Uterus (tissue), 4 donors: ENCODE results near the gene ARL5A. TPM values are rescaled to one million over a fixed set of nuclear protein-coding genes. Genes with fewer than 3 reads are reported as not detected.

Source experiments
- DNase-seq, 2 donors: peaks; one replicate each; pipeline ENCODE4 v3.0.0-alpha.2; 2019 to 2020
- H3K27ac ChIP-seq, 2 donors: fragments of 200-600 bp; sonication (generic); 1 replicate in 1 of 2; 2 replicates in 1 of 2; pipeline ENCODE4 v1.5.1; 2016 to 2018
- H3K27me3 ChIP-seq, 2 donors: fragments of 200-600 bp; sonication (generic); one replicate each; pipeline ENCODE4 v1.5.1; 2018 to 2019; ENCODE audit warnings: control low read depth in 1 of 2
- H3K36me3 ChIP-seq, 2 donors: fragments of 200-600 bp; sonication (generic); one replicate each; pipeline ENCODE4 v1.5.1; 2019; ENCODE audit warnings: control low read depth in 1 of 2
- H3K4me1 ChIP-seq, 2 donors: fragments of 200-600 bp; sonication (generic); one replicate each; pipeline ENCODE4 v1.5.1; 2018 to 2019; ENCODE audit warnings: control low read depth in 1 of 2
- H3K4me3 ChIP-seq, 2 donors: fragments of 200-600 bp; sonication (generic); 1 replicate in 1 of 2; 2 replicates in 1 of 2; pipeline ENCODE4 v1.5.1; 2018 to 2019; ENCODE audit warnings: mild to moderate bottlenecking in 1 of 2
- H3K9me3 ChIP-seq, 2 donors: fragments of 200-600 bp; sonication (generic); one replicate each; pipeline ENCODE4 v1.5.1; 2019; ENCODE audit warnings: control low read depth in 1 of 2
- POLR2A ChIP-seq, 2 donors: fragments of 450-650 bp; IDR thresholded peaks; one replicate each; pipeline ENCODE4 v1.6.1; 2016; ENCODE audit warnings: antibody characterized with exemption in 2 of 2, mild to moderate bottlenecking in 1 of 2, moderate library complexity in 1 of 2
- intact Hi-C: fragments of 100-400 bp; cut with DNase I; formaldehyde crosslinking; loops from one replicate; pipeline ENCODE4 v1.15.1; 2023; ENCODE audit warnings: low total_unique reads
- total RNA-seq, 4 donors: library from RNA; depleted of rRNA in 3 of 4; stranded (reverse); fragments of >200 nt in 3 of 4; gene quantifications; one replicate each; pipeline versions ENCODE4 v1.1.0 to v1.2.4, GENCODE V29; 2014 to 2023
- TF ChIP-seq, protein P1 (sequence below), 4 experiments: fragments of 200-600 bp in 2 of 4; fragments of 450-650 bp in 2 of 4; sonication (generic) in 2 of 4; IDR thresholded peaks; one replicate each; pipeline ENCODE4 v1.5.1; 2016 to 2019; ENCODE audit warnings: antibody characterized with exemption in 4 of 4, mild to moderate bottlenecking in 2 of 4, moderate library complexity in 1 of 4
- donor health status: DM: yes; HTN: yes; CAD: no.

ARL5A gene
- total RNA-seq, 4 donors from 2014 or later: 21.2 to 101 (median 40.7) TPM

DNA sequence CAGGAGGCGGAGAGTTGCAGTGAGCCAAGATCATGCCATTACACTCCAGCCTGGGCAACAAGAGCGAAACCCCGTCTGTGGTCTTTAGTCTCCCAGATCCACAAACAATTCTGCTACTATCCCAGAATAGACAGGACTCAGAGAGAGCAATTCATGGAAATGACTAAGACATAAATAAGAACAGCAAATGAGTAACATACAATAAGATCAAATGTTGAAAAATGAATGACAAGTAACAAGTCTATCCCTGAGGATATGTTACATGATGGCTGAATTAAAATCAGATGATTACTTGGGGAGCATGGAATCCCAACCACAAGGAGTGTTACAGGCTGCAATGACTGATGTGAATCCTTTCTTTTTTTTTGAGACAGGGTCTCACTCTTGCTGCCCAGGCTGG lies 10.3 kb downstream of the ARL5A start:
- no peak for TF ChIP-seq POLR2A (IDR thresholded peaks at IDR 0.05)
- TF ChIP-seq, protein P1, sequence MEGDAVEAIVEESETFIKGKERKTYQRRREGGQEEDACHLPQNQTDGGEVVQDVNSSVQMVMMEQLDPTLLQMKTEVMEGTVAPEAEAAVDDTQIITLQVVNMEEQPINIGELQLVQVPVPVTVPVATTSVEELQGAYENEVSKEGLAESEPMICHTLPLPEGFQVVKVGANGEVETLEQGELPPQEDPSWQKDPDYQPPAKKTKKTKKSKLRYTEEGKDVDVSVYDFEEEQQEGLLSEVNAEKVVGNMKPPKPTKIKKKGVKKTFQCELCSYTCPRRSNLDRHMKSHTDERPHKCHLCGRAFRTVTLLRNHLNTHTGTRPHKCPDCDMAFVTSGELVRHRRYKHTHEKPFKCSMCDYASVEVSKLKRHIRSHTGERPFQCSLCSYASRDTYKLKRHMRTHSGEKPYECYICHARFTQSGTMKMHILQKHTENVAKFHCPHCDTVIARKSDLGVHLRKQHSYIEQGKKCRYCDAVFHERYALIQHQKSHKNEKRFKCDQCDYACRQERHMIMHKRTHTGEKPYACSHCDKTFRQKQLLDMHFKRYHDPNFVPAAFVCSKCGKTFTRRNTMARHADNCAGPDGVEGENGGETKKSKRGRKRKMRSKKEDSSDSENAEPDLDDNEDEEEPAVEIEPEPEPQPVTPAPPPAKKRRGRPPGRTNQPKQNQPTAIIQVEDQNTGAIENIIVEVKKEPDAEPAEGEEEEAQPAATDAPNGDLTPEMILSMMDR (IDR thresholded peaks at IDR 0.05): no peak
- intact Hi-C loops: no loop called here
- Histone ChIP-seq H3K4me3 (no peak overlapping the region), H3K4me1 (no peaks in the 10 kb centered on the region), H3K27ac (no peak overlapping the region), H3K36me3 (no peaks in the 10 kb centered on the region), H3K27me3 (no peaks in the 10 kb centered on the region), H3K9me3 (no peaks in the 10 kb centered on the region)
- DNase-seq: no peak

DNA sequence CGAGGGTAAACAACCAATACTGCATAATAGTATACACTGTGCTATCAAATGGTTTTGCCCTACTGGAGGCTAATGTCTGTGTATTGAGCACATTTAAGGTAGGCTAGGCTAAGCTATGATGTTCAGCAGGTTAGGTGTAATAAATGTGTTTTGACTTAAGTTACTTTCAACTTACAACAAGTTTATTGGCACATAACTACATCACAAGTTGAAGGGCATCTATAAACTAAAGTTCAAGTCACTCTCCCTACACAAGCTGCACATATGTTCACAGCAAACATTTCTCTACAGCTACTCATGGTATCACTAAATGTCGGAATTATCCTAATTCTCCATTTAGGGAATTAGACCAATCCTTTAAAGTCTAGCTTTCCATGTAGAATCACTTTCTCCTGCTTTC lies 11.4 kb downstream of the ARL5A start:
- no peaks in the 10 kb centered on the region for H3K27me3 ChIP-seq
- H3K36me3 ChIP-seq: no peaks in the 10 kb centered on the region
- no peak overlapping the region for H3K27ac ChIP-seq
- H3K4me1 ChIP-seq: no peaks in the 10 kb centered on the region
- H3K4me3 ChIP-seq: no peak overlapping the region
- TF ChIP-seq, protein P1 (IDR thresholded peaks at IDR 0.05): no peak
- TF ChIP-seq POLR2A (IDR thresholded peaks at IDR 0.05): no peak
- intact Hi-C loops: no loop called here
- DNase-seq: no peak
- peaks cover 0 to 3% of the 10 kb centered on the region in 2 donors for H3K9me3 ChIP-seq

DNA sequence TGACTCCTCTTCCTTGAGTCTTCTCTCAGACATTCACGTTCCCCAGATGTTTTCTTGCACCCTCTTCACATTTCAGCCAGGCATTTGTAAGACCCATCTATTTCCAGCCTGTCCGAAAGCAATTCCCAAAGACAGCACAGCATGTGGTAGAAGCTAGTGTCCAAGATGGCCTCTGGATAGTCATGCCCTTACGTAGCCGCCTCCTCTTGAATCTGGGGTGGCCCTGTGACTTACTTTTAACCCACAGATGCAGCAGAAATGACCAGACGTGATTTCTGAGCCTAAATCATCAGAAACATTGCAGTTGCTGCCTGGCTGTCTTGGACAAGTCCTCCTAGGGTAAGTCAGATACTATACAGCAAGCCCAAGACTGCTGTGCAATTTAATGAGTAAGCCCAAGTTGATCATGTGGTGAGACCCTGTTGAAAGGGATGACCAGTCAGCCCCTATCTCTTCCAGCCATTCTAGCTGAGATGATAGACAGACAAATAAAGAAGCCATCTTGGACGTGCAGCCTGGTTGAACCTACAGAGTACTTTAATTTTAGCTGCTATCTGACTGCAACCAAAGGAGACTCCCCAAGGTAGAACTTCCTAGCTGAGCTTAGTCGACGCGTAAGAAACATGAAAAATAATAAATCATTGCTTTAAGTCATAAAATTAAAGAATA lies 12.3 kb downstream of the ARL5A start:
- intact Hi-C loops: no loop called here
- H3K36me3 ChIP-seq: no peaks in the 10 kb centered on the region
- no peak for TF ChIP-seq POLR2A (IDR thresholded peaks at IDR 0.05)
- TF ChIP-seq, protein P1 (IDR thresholded peaks at IDR 0.05): no peak
- H3K27me3 ChIP-seq: no peaks in the 10 kb centered on the region
- no peaks in the 10 kb centered on the region for H3K4me1 ChIP-seq
- peaks cover 0 to 7% of the 10 kb centered on the region in 2 donors for H3K9me3 ChIP-seq
- no peak overlapping the region for H3K4me3 ChIP-seq
- DNase-seq: no peak
- no peak overlapping the region for H3K27ac ChIP-seq

DNA sequence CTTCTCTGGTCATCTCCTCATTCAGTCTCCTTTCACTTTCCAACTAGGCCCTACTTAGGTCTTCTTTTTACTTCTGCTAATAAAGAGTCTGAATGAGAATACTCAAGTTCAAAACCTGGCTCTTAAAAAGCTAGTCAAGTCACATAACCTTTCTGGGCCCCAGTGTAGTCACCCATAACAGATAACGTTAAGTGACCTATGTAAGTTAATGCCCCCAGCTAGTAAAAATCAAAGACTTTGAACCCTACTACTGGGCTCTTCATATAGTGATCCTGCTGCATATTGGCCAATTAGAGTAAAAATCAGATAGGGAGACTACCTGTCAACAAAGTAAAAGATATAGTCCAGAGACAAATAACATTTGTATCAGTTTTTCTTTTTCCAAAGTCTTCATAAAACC lies 17.7 kb downstream of the ARL5A start:
- no peaks in the 10 kb centered on the region for H3K4me1 ChIP-seq
- peaks cover 0 to 7% of the 10 kb centered on the region in 2 donors for H3K9me3 ChIP-seq
- no peak overlapping the region for H3K27ac ChIP-seq
- no peaks in the 10 kb centered on the region for H3K36me3 ChIP-seq
- no peak for TF ChIP-seq POLR2A (IDR thresholded peaks at IDR 0.05)
- TF ChIP-seq, protein P1 (IDR thresholded peaks at IDR 0.05): no peak
- intact Hi-C loops: no loop called here
- no peak overlapping the region for H3K4me3 ChIP-seq
- H3K27me3 ChIP-seq: no peaks in the 10 kb centered on the region
- no peak for DNase-seq

DNA sequence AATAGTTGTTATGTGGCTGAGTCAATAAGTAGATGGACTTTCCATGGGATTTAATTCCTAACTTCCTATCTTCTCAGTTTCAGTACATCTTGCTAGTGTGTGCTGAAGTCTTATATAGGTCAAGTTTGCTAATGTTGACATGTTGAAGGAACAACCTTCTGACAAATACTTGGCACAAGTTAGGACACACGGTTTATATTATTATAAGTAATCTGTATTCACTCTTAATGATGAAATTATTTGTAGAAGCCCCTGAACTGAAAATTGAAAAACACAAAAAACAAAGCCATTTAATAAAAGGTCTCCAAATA lies 19.2 kb downstream of the ARL5A start:
- H3K36me3 ChIP-seq: no peaks in the 10 kb centered on the region
- peaks cover 0 to 7% of the 10 kb centered on the region in 2 donors for H3K9me3 ChIP-seq
- H3K4me1 ChIP-seq: no peaks in the 10 kb centered on the region
- no peak overlapping the region for H3K4me3 ChIP-seq
- no peaks in the 10 kb centered on the region for H3K27me3 ChIP-seq
- H3K27ac ChIP-seq: no peak overlapping the region
- no peak for DNase-seq
- intact Hi-C loops: no loop called here
- TF ChIP-seq, protein P1 (IDR thresholded peaks at IDR 0.05): no peak
- no peak for TF ChIP-seq POLR2A (IDR thresholded peaks at IDR 0.05)
